HCT116 (cell line): Measurements from ENCODE around the gene ENOSF1. TPM values are rescaled to one million over a fixed set of nuclear protein-coding genes. Genes with fewer than 3 reads are reported as not detected.

ENCODE experiments used
- ATAC-seq: fragments of 200-7000 bp; cut with Tn5 transposase; 2 replicates; pipeline ENCODE4 v1.9.1; 2020; ENCODE audit warnings: mild to moderate bottlenecking, moderate library complexity
- BruUV-seq: library from RNA; stranded (reverse); fragments of 400-500 nt; replicated peaks from 2 replicates; lab custom pipeline; 2021; lab: Mats Ljungman, UMichigan
- CTCF ChIA-PET: fragments of 300-600 bp; sonication (Branson Sonifier 250); formaldehyde crosslinking; loops from one replicate; lab custom pipeline; 2021; ENCODE audit warnings: antibody characterized with exemption; lab: Charles Lee
- POLR2A ChIA-PET: fragments of 300-600, 350-600 bp; sonication (Branson Sonifier 250); formaldehyde crosslinking; loops from one replicate; lab custom pipeline; 2021; ENCODE audit warnings: antibody characterized with exemption; lab: Charles Lee
- RAD21 ChIA-PET, 2 experiments: fragments of 300-600 bp; sonication (Branson Sonifier 250); formaldehyde crosslinking; loops; one replicate each; lab custom pipeline; 2023; ENCODE audit warnings: low total read pairs in 2 of 2; ENCODE audit not compliant: uncharacterized antibody in 2 of 2, unreplicated experiment in 2 of 2, low non-redundant PET in 1 of 2; lab: Charles Lee
- DNase-seq: peaks from one replicate; pipeline ENCODE4 v3.0.0-alpha.2; 2010; ENCODE audit warnings: low read depth, low spot score
- H2AFZ ChIP-seq: fragments of 200-600 bp; shearing (Covaris generic), sonication (generic); 2 replicates; pipeline ENCODE4 v1.6.1; 2017; ENCODE audit warnings: low read depth, mixed run types, mixed read lengths, antibody characterized with exemption, low read length; ENCODE audit not compliant: poor library complexity, severe bottlenecking
- H3K27ac ChIP-seq: 2 replicates; pipeline ENCODE4 v1.5.1; 2012; ENCODE audit warnings: low read depth, low read length
- H3K27me3 ChIP-seq: fragments of 200-600 bp; sonication (generic); 2 replicates; pipeline ENCODE4 v1.6.1; 2016; ENCODE audit warnings: mixed run types, low read length, mixed read lengths; ENCODE audit not compliant: insufficient read depth
- H3K36me3 ChIP-seq, 2 experiments: fragments of 200-500 bp in 1 of 2; fragments of 200-600 bp in 1 of 2; sonication (Bioruptor generic) in 1 of 2; sonication (generic) in 1 of 2; 2 replicates each; pipeline versions ENCODE4 v1.5.1 to v1.6.1; 2014 to 2016; ENCODE audit warnings: low read length in 2 of 2, inconsistent platforms in 1 of 2, mixed read lengths in 1 of 2, mixed run types in 1 of 2; ENCODE audit not compliant: insufficient read depth in 2 of 2, control insufficient read depth in 1 of 2
- H3K4me1 ChIP-seq, 2 experiments: fragments of 200-600 bp in 1 of 2; sonication (generic) in 1 of 2; 2 replicates each; pipeline versions ENCODE4 v1.5.1 to v1.6.1; 2012 to 2017; ENCODE audit warnings: low read length in 2 of 2, inconsistent platforms in 1 of 2, mild to moderate bottlenecking in 1 of 2, mixed read lengths in 1 of 2, mixed run types in 1 of 2, moderate library complexity in 1 of 2; ENCODE audit not compliant: insufficient read depth in 2 of 2, control insufficient read depth in 1 of 2
- H3K4me2 ChIP-seq: fragments of 200-600 bp; sonication (generic); 2 replicates; pipeline ENCODE4 v1.6.1; 2017; ENCODE audit warnings: mixed run types, low read length, mixed read lengths
- H3K4me3 ChIP-seq, 2 experiments: fragments of 200-600 bp in 1 of 2; sonication (generic) in 1 of 2; replicated peaks in 1 of 2; 2 replicates each; pipeline ENCODE4 v1.5.1; 2011 to 2016; ENCODE audit warnings: low read length in 2 of 2, control low read depth in 1 of 2, low read depth in 1 of 2, mild to moderate bottlenecking in 1 of 2, mixed read lengths in 1 of 2, mixed run types in 1 of 2
- H3K79me2 ChIP-seq: fragments of 200-600 bp; sonication (generic); 2 replicates; pipeline ENCODE4 v1.6.1; 2017; ENCODE audit warnings: mild to moderate bottlenecking, mixed run types, low read length, moderate library complexity, mixed read lengths; ENCODE audit not compliant: insufficient read depth
- H3K9ac ChIP-seq: fragments of 200-600 bp; sonication (generic); 2 replicates; pipeline ENCODE4 v1.6.1; 2016; ENCODE audit warnings: low read length, mixed read lengths
- H3K9me2 ChIP-seq: fragments of 200-600 bp; sonication (generic), shearing (Covaris generic); 2 replicates; pipeline ENCODE4 v1.6.1; 2017; ENCODE audit warnings: mixed run types, mild to moderate bottlenecking, moderate library complexity; ENCODE audit not compliant: insufficient read depth
- H3K9me3 ChIP-seq, 2 experiments: fragments of 200-500 bp in 1 of 2; fragments of 200-600 bp in 1 of 2; sonication (Bioruptor generic) in 1 of 2; sonication (generic) in 1 of 2; 2 replicates each; pipeline ENCODE4 v1.6.1; 2014 to 2017; ENCODE audit warnings: low read length in 2 of 2, mixed read lengths in 2 of 2, inconsistent platforms in 1 of 2, low read depth in 1 of 2, mild to moderate bottlenecking in 1 of 2, mixed run types in 1 of 2, moderate library complexity in 1 of 2; ENCODE audit not compliant: control insufficient read depth in 1 of 2, insufficient read depth in 1 of 2
- H4K20me1 ChIP-seq: fragments of 200-600 bp; sonication (generic), shearing (Covaris generic); 2 replicates; pipeline ENCODE4 v1.6.1; 2017; ENCODE audit warnings: mixed run types, mild to moderate bottlenecking, moderate library complexity; ENCODE audit not compliant: insufficient read depth
- CBX3 ChIP-seq: IDR thresholded peaks from 2 replicates; pipeline ENCODE4 v1.6.1; 2012; ENCODE audit warnings: low read depth
- EGR1 ChIP-seq: IDR thresholded peaks from 2 replicates; pipeline ENCODE4 v1.6.1; 2012; ENCODE audit warnings: low read depth
- ELF1 ChIP-seq: IDR thresholded peaks from 2 replicates; pipeline ENCODE4 v1.6.1; 2012; ENCODE audit warnings: low read depth, borderline replicate concordance
- EZH2phosphoT487 ChIP-seq: fragments of 200-600 bp; IDR thresholded peaks from 2 replicates; pipeline ENCODE4 v1.6.1; 2018; ENCODE audit warnings: antibody characterized with exemption, borderline replicate concordance
- FOSL1 ChIP-seq: IDR thresholded peaks from 2 replicates; pipeline ENCODE4 v1.6.1; 2012; ENCODE audit warnings: low read depth
- JUND ChIP-seq: IDR thresholded peaks from 2 replicates; pipeline ENCODE4 v1.6.1; 2012
- SIN3A ChIP-seq: IDR thresholded peaks from 2 replicates; pipeline ENCODE4 v1.6.1; 2012; ENCODE audit warnings: low read depth
- intact Hi-C: fragments of 100-400 bp; cut with micrococcal nuclease; formaldehyde crosslinking; loops from 2 replicates; pipeline ENCODE4 v1.10.0; 2022
- total RNA-seq: library from RNA; stranded (reverse); gene quantifications from one replicate; pipeline ENCODE4 v1.2.1, GENCODE V29; 2021; ENCODE audit not compliant: unreplicated experiment
- TF ChIP-seq, protein P1 (sequence below): IDR thresholded peaks from 2 replicates; pipeline ENCODE4 v1.6.1; 2012
- TF ChIP-seq, protein P2 (sequence below), 3 experiments: fragments of 200-600 bp in 1 of 3; sonication (generic) in 1 of 3; IDR thresholded peaks in 2 of 3; conservative IDR thresholded peaks in 1 of 3; 2 replicates each; pipeline ENCODE4 v1.5.1; 2012 to 2017; ENCODE audit warnings: low read depth in 2 of 3, low read length in 2 of 3, antibody characterized with exemption in 1 of 3, borderline replicate concordance in 1 of 3, control low read depth in 1 of 3, mild to moderate bottlenecking in 1 of 3, mixed read lengths in 1 of 3, mixed run types in 1 of 3, moderate library complexity in 1 of 3; ENCODE audit not compliant: insufficient read depth in 1 of 3

ENOSF1 gene
- total RNA-seq, 1 experiment from 2014 or later = 90.0 TPM

DNA sequence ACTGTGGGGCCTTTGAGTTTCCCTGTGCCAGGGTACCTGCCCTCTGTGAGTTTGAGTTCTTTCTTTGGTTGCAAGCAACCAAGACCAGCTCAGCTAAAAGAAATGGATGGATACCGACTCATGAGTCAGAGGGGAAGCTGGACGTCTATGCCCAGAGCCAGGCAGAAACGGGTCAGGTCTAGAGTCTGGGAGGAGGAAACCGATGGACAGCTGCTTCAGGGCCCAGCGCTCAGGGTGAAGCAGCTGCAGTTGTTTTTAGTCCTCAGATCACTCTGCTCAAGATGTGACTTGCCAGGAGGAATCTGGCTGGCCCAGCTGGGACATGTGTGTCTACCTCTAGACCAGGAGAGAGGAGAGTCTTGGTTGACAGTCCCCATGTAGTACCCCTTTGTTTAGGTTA lies 65.1 kb downstream of the ENOSF1 start:
- Histone ChIP-seq H2AFZ (no peak overlapping the region), H3K27ac (no peak overlapping the region), H3K4me3 (no peak overlapping the region), H3K79me2 (no peaks in the 10 kb centered on the region), H3K4me2 (no peak overlapping the region), H3K27me3 (no peaks in the 10 kb centered on the region), H3K9me2 (no peaks in the 10 kb centered on the region), H3K9ac (no peak overlapping the region), H3K9me3 (no peaks in the 10 kb centered on the region), H4K20me1 (no peaks in the 10 kb centered on the region), H3K4me1 (no peaks in the 10 kb centered on the region), H3K36me3 (no peaks in the 10 kb centered on the region)
- ChIA-PET CTCF (no interaction called here), RAD21 (no interaction called here), POLR2A (no interaction called here)
- intact Hi-C loops = no loop called here
- DNase-seq (no peak), ATAC-seq (no peak)
- BruUV-seq = no TSS peak
- TF ChIP-seq ELF1 = no peak
- no peak for TF ChIP-seq FOSL1
- TF ChIP-seq EZH2phosphoT487 = no peak
- no peak for TF ChIP-seq CBX3
- no peak for TF ChIP-seq JUND
- TF ChIP-seq, protein P1, sequence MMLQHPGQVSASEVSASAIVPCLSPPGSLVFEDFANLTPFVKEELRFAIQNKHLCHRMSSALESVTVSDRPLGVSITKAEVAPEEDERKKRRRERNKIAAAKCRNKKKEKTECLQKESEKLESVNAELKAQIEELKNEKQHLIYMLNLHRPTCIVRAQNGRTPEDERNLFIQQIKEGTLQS = no peak
- TF ChIP-seq EGR1 = no peak
- TF ChIP-seq, protein P2, sequence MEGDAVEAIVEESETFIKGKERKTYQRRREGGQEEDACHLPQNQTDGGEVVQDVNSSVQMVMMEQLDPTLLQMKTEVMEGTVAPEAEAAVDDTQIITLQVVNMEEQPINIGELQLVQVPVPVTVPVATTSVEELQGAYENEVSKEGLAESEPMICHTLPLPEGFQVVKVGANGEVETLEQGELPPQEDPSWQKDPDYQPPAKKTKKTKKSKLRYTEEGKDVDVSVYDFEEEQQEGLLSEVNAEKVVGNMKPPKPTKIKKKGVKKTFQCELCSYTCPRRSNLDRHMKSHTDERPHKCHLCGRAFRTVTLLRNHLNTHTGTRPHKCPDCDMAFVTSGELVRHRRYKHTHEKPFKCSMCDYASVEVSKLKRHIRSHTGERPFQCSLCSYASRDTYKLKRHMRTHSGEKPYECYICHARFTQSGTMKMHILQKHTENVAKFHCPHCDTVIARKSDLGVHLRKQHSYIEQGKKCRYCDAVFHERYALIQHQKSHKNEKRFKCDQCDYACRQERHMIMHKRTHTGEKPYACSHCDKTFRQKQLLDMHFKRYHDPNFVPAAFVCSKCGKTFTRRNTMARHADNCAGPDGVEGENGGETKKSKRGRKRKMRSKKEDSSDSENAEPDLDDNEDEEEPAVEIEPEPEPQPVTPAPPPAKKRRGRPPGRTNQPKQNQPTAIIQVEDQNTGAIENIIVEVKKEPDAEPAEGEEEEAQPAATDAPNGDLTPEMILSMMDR (IDR thresholded peaks at IDR 0.05 in 2 of 3, conservative IDR thresholded peaks at IDR 0.05 in 1 of 3; ENCODE audit: borderline replicate concordance in 1 of 3, insufficient read depth in 1 of 3, low read depth in 2 of 3, low read length in 2 of 3) = no peak
- TF ChIP-seq SIN3A = no peak
